ENCODE results near the gene VPS51.
A peak's percentile ranks its signal among the peaks of the same experiment; 100 is the strongest.
"Not testable (repeated sequence)": the region's sequence is repeated elsewhere in the genome, so short reads cannot be mapped to it uniquely, and the experiment has no call there.

The VPS51 gene

GRCh38 chr11:65134952-65135632 is 39.1 kb downstream of the VPS51 start:
- peak; percentile 97 for DNase-seq (ENCODE audit: low spot score)

DNA sequence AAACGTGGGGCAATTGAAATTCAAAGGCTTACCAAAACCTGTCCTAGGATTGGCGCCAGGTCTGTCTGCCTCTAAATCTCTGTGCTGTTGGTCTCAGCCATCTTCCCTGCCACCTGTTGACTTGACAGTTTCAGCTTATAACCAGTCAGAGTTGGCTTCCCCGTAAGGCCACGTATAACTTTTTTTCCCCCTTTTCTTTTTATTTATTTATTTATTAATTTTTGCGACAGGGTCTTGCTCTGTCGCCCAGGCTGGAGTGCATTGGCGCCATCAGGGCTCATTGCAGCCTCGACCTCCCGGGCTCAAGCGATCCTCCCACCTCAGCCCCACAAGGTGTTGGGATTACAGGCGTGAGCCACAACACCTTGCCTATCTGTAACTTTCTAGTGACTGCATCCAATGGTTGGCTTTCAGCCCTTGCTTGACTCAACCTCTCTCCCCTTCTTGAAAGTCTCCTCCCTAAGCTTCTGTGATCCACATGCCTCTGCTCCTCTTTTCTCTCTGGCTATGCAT is 39.7 kb downstream of the VPS51 start:
- no peak for DNase-seq (ENCODE audit: low spot score)

- no peak for DNase-seq (ENCODE audit: low spot score)
Observed at GRCh38 chr11:65136515-65137096, 40.6 kb downstream of the VPS51 start.

GRCh38 chr11:65141896-65142494 is 46.0 kb downstream of the VPS51 start:
- no peak for DNase-seq (ENCODE audit: low spot score)

DNA sequence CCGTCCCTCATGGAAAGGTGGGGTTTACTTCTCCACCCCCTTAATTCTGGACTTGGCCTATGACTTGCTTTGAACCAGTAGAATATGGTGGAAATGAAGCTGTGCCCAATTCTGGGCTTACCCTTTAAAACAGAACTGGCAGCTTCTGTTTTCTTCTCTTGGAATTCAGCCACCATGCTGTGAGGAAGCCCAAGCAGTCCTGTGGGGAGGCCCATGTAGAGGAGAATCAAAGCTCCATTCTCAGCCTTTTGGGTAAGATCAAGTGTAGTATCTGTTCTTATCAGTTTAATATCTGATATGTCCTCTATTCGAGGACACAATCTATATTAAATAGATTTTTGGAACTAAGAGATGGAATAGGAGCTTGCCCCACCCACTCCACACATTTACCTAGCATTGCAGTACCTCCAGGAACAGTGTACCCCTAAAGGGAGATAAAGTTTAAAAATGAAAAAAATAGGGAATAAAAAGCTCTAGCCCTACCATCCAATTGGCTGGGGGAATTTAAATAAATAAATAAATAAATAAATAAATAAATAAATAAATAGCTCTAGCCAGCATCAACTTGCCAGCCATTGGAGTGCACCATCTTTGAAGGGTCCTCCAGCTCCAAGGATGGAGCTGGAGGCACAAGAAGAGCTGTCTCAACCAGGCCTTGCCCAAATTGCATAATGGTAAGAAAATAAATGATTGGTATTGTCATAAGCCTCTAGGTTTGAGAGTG is 51.5 kb downstream of the VPS51 start:
- no peak for DNase-seq (ENCODE audit: low spot score)

GRCh38 chr11:65148657-65149056 is 52.6 kb downstream of the VPS51 start:
- no peak for DNase-seq (ENCODE audit: low spot score)

DNA sequence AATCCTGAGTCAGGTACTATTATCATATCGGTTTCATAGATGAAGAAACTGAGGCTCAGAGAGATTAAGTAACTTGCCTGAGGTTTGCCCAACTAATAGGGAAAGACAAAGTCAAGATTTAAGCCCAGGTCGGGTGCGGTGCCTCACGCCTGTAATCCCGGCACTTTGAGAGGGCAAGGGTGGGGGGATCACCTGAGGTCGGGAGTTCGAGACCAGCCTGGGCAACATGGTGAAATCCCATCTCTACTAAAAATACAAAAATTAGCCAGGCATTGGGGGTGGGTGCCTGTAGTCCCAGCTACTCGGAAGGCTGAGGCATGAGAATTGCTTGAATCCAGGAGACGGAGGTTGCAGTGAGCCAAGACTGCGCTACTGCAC is 54.1 kb downstream of the VPS51 start:
- not testable (repeated sequence) for DNase-seq (ENCODE audit: low spot score)

- peak; percentile 95 for DNase-seq (ENCODE audit: low spot score)
Observed at GRCh38 chr11:65150509-65151299, 54.7 kb downstream of the VPS51 start.

- DNase-seq (ENCODE audit: low spot score) = no peak
Observed at GRCh38 chr11:65151331-65151899, 55.4 kb downstream of the VPS51 start.

DNA sequence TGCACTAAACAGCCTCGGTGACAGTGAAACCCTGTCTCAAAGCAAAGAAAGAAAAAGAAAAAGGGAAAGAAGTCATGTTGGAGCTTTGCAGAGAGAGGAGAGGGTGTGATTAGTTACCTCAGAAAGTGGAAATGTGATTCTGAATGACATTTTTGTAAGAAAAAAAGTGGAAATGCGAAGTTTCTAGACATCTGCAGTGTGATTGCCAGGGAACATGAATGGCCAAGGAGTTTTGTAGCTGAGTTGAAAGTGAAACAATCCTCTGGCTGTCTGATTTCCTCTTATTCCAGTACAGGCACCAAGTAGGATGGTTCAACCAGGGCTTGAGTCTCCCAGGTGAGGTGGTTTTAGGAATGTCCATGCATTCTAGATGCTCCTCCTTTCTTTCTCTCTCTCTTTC is 56.1 kb downstream of the VPS51 start:
- DNase-seq (ENCODE audit: low spot score) = no peak

DNA sequence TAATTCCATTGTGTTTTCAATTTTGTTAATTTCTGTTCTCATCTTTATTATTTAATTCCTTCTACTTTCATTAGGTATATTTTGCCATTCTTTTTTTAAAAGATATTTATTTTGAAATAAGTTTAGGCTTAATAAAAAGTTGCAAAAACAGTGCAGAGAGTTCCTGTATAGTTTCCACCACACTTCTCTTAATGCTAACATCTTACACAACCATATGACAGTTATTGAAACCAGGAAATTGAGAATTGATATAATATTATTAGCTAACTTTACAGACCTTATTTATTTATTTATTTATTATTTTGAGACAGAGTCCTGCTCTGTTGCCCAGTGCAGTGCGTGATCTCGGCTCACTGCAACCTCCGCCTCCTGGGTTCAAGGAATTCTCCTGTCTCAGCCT is 60.2 kb downstream of the VPS51 start:
- no peak for DNase-seq (ENCODE audit: low spot score)

DNA sequence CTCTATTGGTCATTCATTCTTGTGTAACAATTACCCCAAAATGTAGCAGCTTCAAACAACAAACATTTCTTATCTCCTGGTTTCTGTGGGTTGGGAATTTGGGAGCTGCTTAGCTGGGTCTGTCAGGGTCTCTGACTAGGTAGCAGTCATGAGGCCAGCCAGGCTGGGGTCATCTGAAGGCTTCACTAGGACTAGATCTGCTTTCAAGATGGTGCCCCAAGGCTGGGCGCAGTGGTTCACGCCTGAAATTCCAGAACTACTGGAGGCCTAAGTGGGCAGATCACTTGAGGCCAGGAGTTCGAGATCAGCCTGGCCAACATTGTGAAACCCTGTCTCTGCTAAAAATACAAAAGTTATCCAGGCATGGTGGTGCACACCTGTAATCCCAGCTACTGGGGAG is 60.9 kb downstream of the VPS51 start:
- DNase-seq (ENCODE audit: low spot score) = no peak

- no peak for DNase-seq (ENCODE audit: low spot score)
Observed at GRCh38 chr11:65157336-65157735, 61.3 kb downstream of the VPS51 start.

DNA sequence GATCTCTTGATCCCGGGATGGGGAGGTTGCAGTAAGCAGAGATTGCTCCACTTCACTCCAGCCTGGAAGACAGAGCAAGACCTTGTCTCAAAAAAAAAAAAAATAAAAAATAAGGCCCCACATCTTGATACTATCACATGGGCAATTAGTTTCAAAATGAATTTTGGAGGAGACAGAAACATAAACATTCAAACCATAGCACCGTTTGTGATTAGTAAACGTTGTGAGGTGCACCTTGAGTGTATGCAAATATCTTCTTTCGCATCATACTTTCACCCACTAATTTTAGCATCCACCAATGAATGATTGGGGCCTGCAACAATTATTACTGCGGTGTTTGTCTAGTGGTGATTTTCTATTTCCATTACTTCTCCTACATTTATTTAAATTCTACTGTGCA is 63.0 kb downstream of the VPS51 start:
- DNase-seq (ENCODE audit: low spot score) = no peak

DNA sequence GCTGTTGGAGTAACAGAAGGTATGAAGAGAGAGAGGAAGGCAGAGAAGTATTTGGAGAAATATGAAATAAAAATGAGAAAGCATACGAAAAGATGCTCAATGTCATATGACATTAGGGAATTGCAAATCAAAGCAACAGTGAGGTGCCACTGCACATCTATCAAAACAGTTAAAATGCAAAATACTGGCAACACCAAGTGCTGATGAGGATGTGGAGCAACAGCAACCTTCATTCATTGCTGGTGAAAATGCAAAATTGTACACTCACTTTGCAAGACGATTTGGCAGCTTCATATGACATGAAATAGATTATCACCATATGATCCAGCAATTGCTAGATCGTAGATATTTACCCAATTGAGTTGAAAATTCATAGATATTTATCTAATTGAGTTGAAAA is 64.6 kb downstream of the VPS51 start:
- DNase-seq (ENCODE audit: low spot score) = no peak

Data from AG08395 (cell line).